ENCODE measurements around the gene GPATCH2L. TPM values are rescaled to one million over a fixed set of nuclear protein-coding genes. Genes with fewer than 3 reads are reported as not detected.

Gene GPATCH2L
- total and polyA plus RNA-seq, 2 experiments from 2014 or later = 18.2 to 91.4 TPM

DNA sequence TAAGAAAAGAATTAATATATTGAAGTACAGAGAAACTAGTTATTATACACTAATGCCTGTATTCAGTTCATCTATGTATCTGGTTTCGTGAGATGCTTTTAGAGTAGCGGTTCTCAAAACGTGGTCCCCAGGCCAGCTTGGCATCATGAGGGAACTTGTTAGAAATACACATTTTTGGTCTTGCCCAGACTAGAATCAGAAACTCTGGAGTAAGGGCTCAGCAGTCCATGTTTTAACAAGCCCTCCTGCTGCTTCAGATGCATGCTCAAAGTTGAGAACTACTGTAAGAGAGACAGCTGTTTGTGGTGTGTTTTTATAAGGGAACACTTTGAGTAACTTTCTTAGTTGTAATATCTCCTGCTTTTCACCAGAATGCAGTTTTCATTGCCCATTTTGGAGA lies 18.1 kb downstream of the GPATCH2L start:
- Histone ChIP-seq H3K9me3 (ENCODE audit: low read depth) (no peaks in the 10 kb centered on the region), H3K36me3 (peaks cover 28% of the 10 kb centered on the region), H3K4me3 (no peak overlapping the region), H3K4me1 (ENCODE audit: low read depth) (no peaks in the 10 kb centered on the region), H3K27me3 (no peaks in the 10 kb centered on the region), H3K27ac (no peak overlapping the region)
- DNase-seq (ENCODE audit: low read depth in 1 of 2, low spot score in 1 of 2) = no peak
- TF ChIP-seq, protein P1, sequence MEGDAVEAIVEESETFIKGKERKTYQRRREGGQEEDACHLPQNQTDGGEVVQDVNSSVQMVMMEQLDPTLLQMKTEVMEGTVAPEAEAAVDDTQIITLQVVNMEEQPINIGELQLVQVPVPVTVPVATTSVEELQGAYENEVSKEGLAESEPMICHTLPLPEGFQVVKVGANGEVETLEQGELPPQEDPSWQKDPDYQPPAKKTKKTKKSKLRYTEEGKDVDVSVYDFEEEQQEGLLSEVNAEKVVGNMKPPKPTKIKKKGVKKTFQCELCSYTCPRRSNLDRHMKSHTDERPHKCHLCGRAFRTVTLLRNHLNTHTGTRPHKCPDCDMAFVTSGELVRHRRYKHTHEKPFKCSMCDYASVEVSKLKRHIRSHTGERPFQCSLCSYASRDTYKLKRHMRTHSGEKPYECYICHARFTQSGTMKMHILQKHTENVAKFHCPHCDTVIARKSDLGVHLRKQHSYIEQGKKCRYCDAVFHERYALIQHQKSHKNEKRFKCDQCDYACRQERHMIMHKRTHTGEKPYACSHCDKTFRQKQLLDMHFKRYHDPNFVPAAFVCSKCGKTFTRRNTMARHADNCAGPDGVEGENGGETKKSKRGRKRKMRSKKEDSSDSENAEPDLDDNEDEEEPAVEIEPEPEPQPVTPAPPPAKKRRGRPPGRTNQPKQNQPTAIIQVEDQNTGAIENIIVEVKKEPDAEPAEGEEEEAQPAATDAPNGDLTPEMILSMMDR (IDR thresholded peaks at IDR 0.05; ENCODE audit: low read depth, low read length) = no peak

DNA sequence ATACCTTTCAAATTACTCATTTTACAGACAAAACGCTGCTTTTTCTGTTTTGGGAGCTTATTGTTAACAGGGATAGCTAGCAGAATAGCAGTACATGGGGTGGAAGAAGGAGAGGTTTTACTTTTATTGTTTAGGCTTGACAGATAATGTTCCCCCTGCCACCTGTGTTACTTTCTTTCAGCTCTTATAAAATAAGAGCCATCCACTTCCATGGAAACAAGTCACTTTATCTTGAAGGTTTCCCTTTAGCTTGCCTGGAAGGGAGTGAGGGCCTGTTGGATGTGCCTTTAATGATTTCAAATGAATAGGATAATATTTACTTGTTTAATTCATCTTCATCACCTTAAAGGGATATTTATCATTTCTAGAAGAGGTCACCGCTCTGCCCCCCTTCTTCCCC lies 23.3 kb downstream of the GPATCH2L start:
- Histone ChIP-seq H3K4me3 (no peak overlapping the region), H3K27ac (no peak overlapping the region), H3K27me3 (no peaks in the 10 kb centered on the region), H3K4me1 (ENCODE audit: low read depth) (no peaks in the 10 kb centered on the region), H3K9me3 (ENCODE audit: low read depth) (no peaks in the 10 kb centered on the region), H3K36me3 (peaks cover 37% of the 10 kb centered on the region)
- DNase-seq (ENCODE audit: low read depth in 1 of 2, low spot score in 1 of 2) = no peak
- TF ChIP-seq, protein P1 (IDR thresholded peaks at IDR 0.05; ENCODE audit: low read depth, low read length) = no peak

DNA sequence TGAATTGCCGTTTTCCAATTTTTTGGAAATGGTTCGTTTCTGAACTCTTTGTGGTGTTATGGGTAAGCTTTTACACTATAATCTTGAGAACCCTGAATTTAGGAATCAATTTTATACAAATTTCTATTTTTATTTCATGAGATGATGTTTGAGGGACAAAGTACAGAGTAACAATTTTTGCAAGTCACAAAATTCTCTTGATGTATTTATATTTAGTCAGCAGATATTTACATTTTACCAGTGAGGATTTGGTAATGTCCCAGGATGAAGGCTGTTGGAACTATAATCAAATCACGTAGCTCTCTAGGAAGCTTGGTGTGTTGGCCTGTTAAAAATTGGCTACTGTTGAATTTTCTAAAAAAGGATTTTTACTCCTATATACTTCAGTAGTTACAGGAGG lies 24.2 kb downstream of the GPATCH2L start:
- no peak overlapping the region for H3K27ac ChIP-seq
- no peak overlapping the region for H3K4me3 ChIP-seq
- no peaks in the 10 kb centered on the region for H3K27me3 ChIP-seq
- TF ChIP-seq, protein P1 (IDR thresholded peaks at IDR 0.05; ENCODE audit: low read depth, low read length) = no peak
- no peak for DNase-seq (ENCODE audit: low read depth in 1 of 2, low spot score in 1 of 2)
- no peaks in the 10 kb centered on the region for H3K4me1 ChIP-seq (ENCODE audit: low read depth)
- H3K9me3 ChIP-seq (ENCODE audit: low read depth) = no peaks in the 10 kb centered on the region
- H3K36me3 ChIP-seq = peaks cover 31% of the 10 kb centered on the region

DNA sequence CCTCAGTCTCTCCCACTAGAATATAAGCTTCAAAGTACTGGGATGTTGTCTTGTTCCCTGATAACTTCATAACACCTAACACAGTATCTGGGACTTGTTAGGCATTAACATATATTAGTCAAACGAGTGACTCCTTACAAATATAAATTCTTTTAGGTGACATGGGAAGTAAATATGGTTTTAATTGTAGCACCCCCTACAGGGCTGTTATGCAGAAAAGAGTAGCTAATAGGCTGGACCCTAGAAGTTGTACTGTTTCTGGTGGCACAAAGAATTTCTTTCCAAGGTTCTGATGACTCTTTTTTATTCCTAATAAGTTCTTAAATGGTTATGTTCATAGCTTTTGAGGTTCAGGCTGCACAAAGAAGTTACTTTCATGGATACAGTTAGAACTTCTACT lies 29.8 kb downstream of the GPATCH2L start:
- H3K4me3 ChIP-seq = no peak overlapping the region
- H3K27ac ChIP-seq = no peak overlapping the region
- no peaks in the 10 kb centered on the region for H3K9me3 ChIP-seq (ENCODE audit: low read depth)
- DNase-seq (ENCODE audit: low read depth in 1 of 2, low spot score in 1 of 2) = peak in 1 of 2 donors; percentile 10
- H3K36me3 ChIP-seq = peaks cover 19% of the 10 kb centered on the region
- TF ChIP-seq, protein P1 (IDR thresholded peaks at IDR 0.05; ENCODE audit: low read depth, low read length) = peak; percentile 29
- peaks cover under 1% of the 10 kb centered on the region for H3K4me1 ChIP-seq (ENCODE audit: low read depth)
- no peaks in the 10 kb centered on the region for H3K27me3 ChIP-seq

DNA sequence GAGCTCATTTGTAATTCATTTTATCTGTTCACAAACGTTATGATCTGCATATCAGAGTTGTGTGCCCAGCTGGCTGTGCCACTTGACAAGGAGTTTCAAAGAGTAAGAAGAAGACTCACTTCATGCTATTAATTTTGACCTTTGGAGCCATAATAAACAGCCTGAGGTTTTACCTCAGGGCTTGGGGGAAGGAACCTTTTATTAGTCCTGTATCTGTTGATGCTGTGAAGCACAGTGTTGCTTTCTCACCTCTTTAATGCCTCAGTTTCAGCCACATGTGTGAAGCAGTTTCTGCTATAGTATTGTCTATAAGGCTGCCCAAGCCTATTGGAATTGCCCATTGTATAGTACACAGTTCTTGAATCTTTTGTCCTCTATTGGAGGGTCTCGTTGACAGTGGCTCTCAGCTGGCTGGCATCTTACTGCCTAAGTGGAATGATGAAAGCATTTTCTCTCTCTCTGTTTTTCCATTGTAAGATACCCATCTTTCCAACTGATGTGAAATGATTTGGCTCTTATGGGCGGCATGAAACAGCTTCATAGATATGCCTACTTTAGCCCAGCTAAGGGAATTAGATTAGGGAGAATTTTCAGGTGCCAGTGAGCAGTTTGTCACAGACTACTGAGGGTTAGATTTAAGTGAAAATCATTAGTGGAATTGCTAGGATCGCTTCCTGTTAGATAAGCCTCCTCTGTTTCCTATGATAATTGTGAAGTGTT lies 34.7 kb downstream of the GPATCH2L start:
- no peak overlapping the region for H3K4me3 ChIP-seq
- H3K4me1 ChIP-seq (ENCODE audit: low read depth) = peaks cover 3% of the 10 kb centered on the region
- peak overlapping the region; percentile 1 for H3K27ac ChIP-seq
- no peaks in the 10 kb centered on the region for H3K9me3 ChIP-seq (ENCODE audit: low read depth)
- no peak for DNase-seq (ENCODE audit: low read depth in 1 of 2, low spot score in 1 of 2)
- TF ChIP-seq, protein P1 (IDR thresholded peaks at IDR 0.05; ENCODE audit: low read depth, low read length) = no peak
- H3K27me3 ChIP-seq = no peaks in the 10 kb centered on the region
- peaks cover 4% of the 10 kb centered on the region for H3K36me3 ChIP-seq
